ENCODE measurements around the gene RAB7B. TPM values are rescaled to one million over a fixed set of nuclear protein-coding genes. Genes with fewer than 3 reads are reported as not detected.

The RAB7B gene
- total and polyA plus RNA-seq, 9 of the 15 experiments (the other 6 are each of a cell fraction or from before 2014, with no cell fraction given), result 0.03 to 0.29 (median 0.07) TPM; not detected in 4

GRCh38 chr1:205983925-205984725, 19.1 kb downstream of the RAB7B start (continued):
- peak; percentile 59; the same call in 1 of the 2 replicates for TF ChIP-seq DEAF1 (CRISPR knock-in tag; IDR thresholded peaks at IDR 0.05)
- TF ChIP-seq MCM7 (IDR thresholded peaks at IDR 0.05), result no peak
- peak; percentile 71 for TF ChIP-seq SMC3 (conservative IDR thresholded peaks at IDR 0.05; ENCODE audit: insufficient read depth, low read depth, low read length)
- 0 out of 2 replicates have a peak, but pooled peaks have one; percentile 19 for TF ChIP-seq RB1 (IDR thresholded peaks at IDR 0.05; ENCODE audit: low read depth)
- TF ChIP-seq ZFP36 (IDR thresholded peaks at IDR 0.05; ENCODE audit: low read depth, low read length, partially characterized antibody), result peak; percentile 51
- no peak for TF ChIP-seq EHMT2 (IDR thresholded peaks at IDR 0.05)
- TF ChIP-seq KLF16 (IDR thresholded peaks at IDR 0.05), result peak; percentile 52
- TF ChIP-seq ZNF785 (CRISPR knock-in tag; IDR thresholded peaks at IDR 0.05), result no peak
- no peak for TF ChIP-seq HBP1 (CRISPR knock-in tag; IDR thresholded peaks at IDR 0.05)
- TF ChIP-seq NRF1 (conservative IDR thresholded peaks at IDR 0.05 in 1 of 2, IDR thresholded peaks at IDR 0.05 in 1 of 2), result peak in 1 of 2 experiments; percentile 16; a peak in 1 of 4 replicates
- TF ChIP-seq ZNF77 (CRISPR knock-in tag; IDR thresholded peaks at IDR 0.05), result no peak
- no peak for TF ChIP-seq NCOA6 (IDR thresholded peaks at IDR 0.05)
- peak; percentile 78 for TF ChIP-seq ESRRA (IDR thresholded peaks at IDR 0.05; ENCODE audit: borderline replicate concordance, low read depth)
- no peak for TF ChIP-seq SOX6 (IDR thresholded peaks at IDR 0.05)
- TF ChIP-seq ZBTB12 (CRISPR knock-in tag; IDR thresholded peaks at IDR 0.05), result no peak
- peak; percentile 8; the same call in 1 of the 2 replicates for TF ChIP-seq CEBPG (CRISPR knock-in tag; IDR thresholded peaks at IDR 0.05)
- TF ChIP-seq CEBPG (tag; conservative IDR thresholded peaks at IDR 0.05 in 1 of 2, IDR thresholded peaks at IDR 0.05 in 1 of 2), result no peak
- no peak for TF ChIP-seq FOXP4 (CRISPR knock-in tag; IDR thresholded peaks at IDR 0.05; ENCODE audit: borderline replicate concordance)
- TF ChIP-seq FOSL1 (tag; conservative IDR thresholded peaks at IDR 0.05), result peak; percentile 47
- TF ChIP-seq CBX8 (IDR thresholded peaks at IDR 0.05; ENCODE audit: borderline replicate concordance, extremely low read depth, low read depth, low read length, poor library complexity, severe bottlenecking), result no peak
- no peak for TF ChIP-seq NFE2L1 (tag; IDR thresholded peaks at IDR 0.05; ENCODE audit: borderline replicate concordance, low read depth)
- peak; percentile 52; the same call in 1 of the 2 replicates for TF ChIP-seq NFE2 (IDR thresholded peaks at IDR 0.05; ENCODE audit: low read depth)
